Colon (tissue), 2 donors: ENCODE data around the gene ZNF180.
"Not testable (repeated sequence)": the region's sequence is repeated elsewhere in the genome, so short reads cannot be mapped to it uniquely, and the experiment has no call there.

Source experiments
- FAIRE-seq: peaks from 2 replicates; lab custom pipeline; 2012; peaks lifted over from hg19 to GRCh38; lab: Jason Lieb, UNC
- donor health status: control.
- donor health status: control.

Gene ZNF180

GRCh38 chr19:44499962-44500949 is at the start of gene ZNF180:
TSS of gene ZNF180 (minus strand) at chr19:44500522. CDS start at chr19:44497334, 3,188 bp downstream.
- no peak for FAIRE-seq

- no peak for FAIRE-seq
These were observed 49.2 kb upstream of the ZNF180 start for GRCh38 chr19:44549507-44549906.

- no peak for FAIRE-seq
These were observed 48.4 kb upstream of the ZNF180 start for GRCh38 chr19:44548736-44549135.

GRCh38 chr19:44544031-44544430 is 43.7 kb upstream of the ZNF180 start:
- FAIRE-seq = no peak

GRCh38 chr19:44542671-44543070 is 42.3 kb upstream of the ZNF180 start:
- FAIRE-seq = no peak

GRCh38 chr19:44540736-44541135 is 40.4 kb upstream of the ZNF180 start:
- no peak for FAIRE-seq

GRCh38 chr19:44539991-44540390 is 39.7 kb upstream of the ZNF180 start:
- FAIRE-seq = no peak

- FAIRE-seq = no peak
These were observed 39.0 kb upstream of the ZNF180 start for GRCh38 chr19:44539236-44539826.

- not testable (repeated sequence) for FAIRE-seq
These were observed 35.0 kb upstream of the ZNF180 start for GRCh38 chr19:44535361-44535760.

- FAIRE-seq = no peak
These were observed 32.5 kb upstream of the ZNF180 start for GRCh38 chr19:44532819-44533218.

GRCh38 chr19:44530777-44531176 is 30.5 kb upstream of the ZNF180 start:
- FAIRE-seq = no peak

- FAIRE-seq = no peak
These were observed 29.2 kb upstream of the ZNF180 start, which contains the start of gene CEACAM20 for GRCh38 chr19:44529536-44529935. TSS of gene CEACAM20 (minus strand) at chr19:44529675. CDS start at chr19:44529509, 166 bp downstream.

- FAIRE-seq = no peak
These were observed 27.2 kb upstream of the ZNF180 start for GRCh38 chr19:44527554-44527953.

GRCh38 chr19:44525721-44526430 is 25.6 kb upstream of the ZNF180 start:
- no peak for FAIRE-seq

- no peak for FAIRE-seq
These were observed 21.0 kb upstream of the ZNF180 start for GRCh38 chr19:44521370-44521769.

- no peak for FAIRE-seq
These were observed 16.8 kb upstream of the ZNF180 start for GRCh38 chr19:44517146-44517545.

- FAIRE-seq = no peak
These were observed 15.6 kb upstream of the ZNF180 start for GRCh38 chr19:44515907-44516306.

GRCh38 chr19:44515031-44515430 is 14.7 kb upstream of the ZNF180 start:
- FAIRE-seq = no peak

- no peak for FAIRE-seq
These were observed 12.3 kb upstream of the ZNF180 start for GRCh38 chr19:44512326-44513298.

- FAIRE-seq = no peak
These were observed 9.2 kb upstream of the ZNF180 start for GRCh38 chr19:44509478-44509877.

- no peak for FAIRE-seq
These were observed 763 bp downstream of the ZNF180 start for GRCh38 chr19:44499559-44499958.
